Measurements from ENCODE around the gene MPO.

MPO gene

DNA sequence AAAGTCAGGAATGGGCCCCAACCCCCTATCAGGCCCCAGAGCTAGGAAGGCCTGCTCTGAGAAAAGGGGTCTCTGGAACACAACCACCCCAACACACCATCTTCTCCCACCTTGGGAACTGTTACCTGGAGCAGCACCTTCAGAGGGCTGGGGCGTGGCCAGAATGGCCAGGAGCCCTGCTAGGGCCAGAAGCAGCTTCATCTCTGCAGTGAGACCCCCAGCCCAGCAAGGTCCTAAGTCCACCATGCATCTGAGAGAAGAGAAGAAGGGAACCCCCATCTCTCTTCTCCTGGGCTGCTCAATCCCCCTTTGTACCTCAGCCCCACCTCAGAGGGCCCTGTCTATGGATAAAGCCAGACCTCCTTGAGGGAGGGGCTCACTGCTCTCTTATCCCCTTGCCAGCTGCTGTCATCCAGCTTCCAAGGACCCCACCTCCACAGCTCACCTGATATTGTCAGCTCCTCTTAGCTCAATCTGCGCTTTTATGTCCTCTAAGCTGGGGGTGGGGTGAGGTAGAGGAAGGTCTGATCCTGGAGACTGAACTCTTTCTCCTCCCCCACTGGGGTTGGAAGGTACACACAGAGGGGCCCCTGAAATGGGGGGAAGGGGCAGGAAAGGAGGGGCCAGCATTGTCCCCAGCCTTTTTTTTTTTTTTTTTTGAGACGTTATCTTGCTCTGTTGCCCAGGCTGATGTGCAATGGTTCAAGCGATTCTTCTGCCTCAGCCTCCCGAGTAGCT, at the start of gene MPO:
MPO (minus strand) TSS at position 456 of the 738 bp plus-strand sequence; CDS start at position 279, 177 bp downstream.
- DNase-seq: no peak

DNA sequence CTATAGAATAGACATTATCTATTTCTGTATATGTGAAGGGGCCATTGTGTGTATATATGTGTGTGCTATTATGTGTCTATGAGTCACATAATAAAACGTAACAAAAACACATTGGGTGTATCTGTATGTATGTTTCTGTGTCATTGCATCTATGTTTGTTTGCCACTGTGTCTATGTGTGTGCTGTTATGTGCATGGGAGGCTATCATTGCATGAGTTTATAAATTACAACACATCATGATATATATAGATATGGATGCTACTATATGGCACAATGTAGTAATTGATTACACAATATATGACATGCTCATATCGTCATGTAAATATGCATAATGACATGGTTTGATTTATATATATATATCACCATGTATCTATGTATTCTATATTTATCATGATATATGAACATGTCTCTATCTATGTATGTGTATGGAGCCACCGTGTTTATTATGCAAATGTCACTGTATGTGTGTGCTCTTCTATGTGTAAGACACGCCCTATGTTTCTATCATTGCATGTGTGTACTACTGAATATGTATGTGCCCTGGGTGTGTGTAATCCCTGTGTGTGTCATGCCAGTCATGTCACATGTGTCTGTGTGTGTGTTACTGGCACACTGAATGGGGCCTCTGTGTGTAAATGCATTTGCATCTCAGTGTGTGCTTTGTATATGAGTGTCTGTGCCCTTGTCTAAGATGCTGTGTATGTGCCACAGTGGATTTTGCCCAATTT, 49.2 kb upstream of the MPO start:
- no peak for DNase-seq

DNA sequence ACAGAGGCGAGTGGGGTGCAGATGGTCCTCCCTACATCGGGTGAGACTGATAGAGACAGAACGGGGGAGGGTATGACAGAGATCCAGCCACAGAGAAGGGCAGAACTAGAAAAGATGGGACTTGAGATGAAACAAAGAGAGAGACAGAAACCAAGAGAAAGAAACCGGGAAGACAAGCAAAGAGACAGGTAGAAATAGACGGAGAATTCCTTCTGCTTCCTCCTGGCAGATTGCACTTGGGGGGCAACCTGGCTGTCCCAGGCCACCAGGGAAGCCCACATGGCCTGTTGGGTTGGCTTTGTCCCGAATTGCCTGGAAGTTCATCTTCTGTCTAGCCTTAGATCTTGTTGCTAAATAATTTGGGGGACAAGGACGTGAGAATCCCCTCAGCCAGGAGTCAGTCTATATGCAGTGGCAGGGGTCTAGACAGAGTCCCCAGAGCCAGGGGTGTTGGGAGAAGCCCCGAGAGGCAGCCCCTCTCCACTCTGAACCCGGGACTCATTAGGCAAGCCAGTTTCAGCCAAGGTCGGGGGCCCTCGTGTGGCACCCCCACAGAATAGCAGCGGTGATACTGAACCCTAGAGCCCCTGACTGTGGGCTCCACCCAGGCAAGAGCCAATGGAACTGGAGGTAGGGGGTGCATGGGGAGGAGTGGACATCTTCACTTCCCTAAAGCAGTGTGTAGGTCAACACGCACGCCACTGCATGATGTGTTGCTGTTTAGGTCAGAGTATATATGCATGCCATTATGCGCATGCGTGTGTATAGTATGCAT, 48.5 kb upstream of the MPO start:
- DNase-seq: no peak

DNA sequence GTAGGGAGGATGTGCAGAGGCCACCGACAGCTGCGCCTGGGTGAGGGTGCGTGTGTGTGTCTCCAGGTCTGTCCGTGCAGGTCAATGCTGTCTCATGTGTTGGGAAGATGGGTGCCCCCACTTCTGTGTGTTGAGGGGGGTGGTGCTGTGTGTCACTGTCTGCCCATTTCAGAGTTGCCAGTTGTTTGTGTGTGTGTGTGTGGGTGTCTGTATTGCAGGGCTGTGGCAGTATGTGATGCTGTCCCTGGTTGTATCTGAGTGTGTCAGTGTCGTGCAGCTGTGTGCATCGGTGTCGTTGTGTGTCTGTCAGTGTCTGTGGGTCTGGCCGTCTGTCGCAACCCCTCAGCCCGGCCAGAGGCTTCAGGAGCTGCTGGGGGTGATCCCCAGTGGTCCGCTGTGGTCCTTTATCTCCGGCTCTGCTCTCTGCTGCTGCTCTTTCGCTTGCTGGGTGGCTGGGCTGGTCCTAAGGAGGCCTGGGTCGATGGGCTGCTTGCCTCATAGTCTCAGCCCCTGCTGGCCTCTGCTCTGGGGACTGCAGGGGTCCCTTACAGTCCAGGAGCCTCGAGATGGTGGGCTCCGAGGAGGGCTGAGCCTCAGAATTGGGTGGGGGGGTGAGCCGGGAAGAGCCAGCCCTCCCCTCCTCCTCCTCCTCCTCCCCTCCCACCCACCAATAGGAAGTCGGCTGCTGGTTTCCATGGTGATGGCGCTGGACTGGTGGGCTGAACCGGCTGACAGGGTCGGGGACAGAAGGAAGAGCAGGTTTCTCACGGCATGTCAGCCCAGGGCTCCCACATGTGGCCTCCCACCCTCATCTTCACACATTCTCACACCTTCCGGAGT, 47.7 kb upstream of the MPO start, which contains the start of gene TSPOAP1:
TSPOAP1 (minus strand) TSS at position 601 of the 840 bp plus-strand sequence. CDS start 875 bp downstream, outside the sequence.
- no peak for DNase-seq

GRCh38 chr17:58327363-58328194, 46.8 kb upstream of the MPO start:
- DNase-seq: no peak

DNA sequence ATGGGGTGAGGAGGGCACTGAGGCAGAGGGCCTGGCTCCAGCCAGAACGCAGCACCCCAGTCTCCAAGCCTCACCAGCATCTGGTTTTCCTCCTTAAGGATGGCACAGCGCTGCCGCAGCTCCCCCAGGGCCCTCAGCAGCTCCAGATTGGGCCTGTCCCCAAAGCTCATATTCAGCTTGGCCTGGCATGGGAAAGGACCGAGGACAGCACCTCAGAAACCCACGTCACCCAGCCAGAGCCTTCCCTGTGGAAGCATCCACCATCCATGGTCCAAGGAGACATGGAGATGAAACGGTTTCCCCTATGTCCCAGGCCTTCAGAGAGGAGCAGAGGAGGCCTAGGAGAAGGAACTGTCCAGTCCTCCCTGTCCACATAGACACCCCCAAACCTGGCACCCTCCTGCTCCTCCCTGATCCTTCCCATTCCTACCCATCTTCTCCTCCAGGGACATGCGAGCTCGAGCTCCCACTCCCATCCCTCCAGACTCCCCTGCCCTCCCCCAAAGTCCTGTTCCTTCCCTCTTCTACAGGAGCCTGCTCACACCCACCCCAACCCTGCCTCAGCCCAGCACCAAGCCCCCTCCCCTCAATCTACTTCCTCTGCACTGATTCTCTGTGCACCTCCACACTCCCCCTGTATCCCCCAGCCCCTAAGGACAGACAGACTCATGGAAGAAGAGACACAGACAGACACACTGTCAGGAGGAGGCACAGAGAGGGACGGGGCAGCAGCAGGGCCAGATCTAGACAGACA, 46.1 kb upstream of the MPO start:
- DNase-seq: no peak

- no peak for DNase-seq
Observed at GRCh38 chr17:58325976-58326468, 45.3 kb upstream of the MPO start.

DNA sequence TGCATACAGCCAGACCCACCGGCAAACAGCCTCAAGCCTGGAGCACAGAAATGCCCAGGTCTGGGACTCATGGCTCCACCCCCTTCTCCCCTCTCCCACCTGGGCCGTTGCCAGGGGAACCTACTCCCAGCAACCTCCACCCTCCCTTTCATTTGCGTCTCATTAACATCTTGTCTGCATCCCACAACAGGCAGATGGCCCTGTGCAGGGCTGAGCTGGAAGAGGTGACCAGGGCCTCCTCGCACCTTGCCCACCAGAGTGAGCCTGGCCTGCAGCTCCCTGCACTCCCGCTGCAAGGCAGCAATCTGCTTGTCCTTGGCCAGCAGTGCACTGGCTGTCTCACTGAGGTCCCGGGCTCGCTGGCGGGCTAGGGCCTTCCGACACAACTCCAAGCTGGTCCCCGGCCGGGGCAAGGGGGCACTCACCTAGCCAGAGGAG, 44.6 kb upstream of the MPO start:
- peak; percentile 35 for DNase-seq

DNA sequence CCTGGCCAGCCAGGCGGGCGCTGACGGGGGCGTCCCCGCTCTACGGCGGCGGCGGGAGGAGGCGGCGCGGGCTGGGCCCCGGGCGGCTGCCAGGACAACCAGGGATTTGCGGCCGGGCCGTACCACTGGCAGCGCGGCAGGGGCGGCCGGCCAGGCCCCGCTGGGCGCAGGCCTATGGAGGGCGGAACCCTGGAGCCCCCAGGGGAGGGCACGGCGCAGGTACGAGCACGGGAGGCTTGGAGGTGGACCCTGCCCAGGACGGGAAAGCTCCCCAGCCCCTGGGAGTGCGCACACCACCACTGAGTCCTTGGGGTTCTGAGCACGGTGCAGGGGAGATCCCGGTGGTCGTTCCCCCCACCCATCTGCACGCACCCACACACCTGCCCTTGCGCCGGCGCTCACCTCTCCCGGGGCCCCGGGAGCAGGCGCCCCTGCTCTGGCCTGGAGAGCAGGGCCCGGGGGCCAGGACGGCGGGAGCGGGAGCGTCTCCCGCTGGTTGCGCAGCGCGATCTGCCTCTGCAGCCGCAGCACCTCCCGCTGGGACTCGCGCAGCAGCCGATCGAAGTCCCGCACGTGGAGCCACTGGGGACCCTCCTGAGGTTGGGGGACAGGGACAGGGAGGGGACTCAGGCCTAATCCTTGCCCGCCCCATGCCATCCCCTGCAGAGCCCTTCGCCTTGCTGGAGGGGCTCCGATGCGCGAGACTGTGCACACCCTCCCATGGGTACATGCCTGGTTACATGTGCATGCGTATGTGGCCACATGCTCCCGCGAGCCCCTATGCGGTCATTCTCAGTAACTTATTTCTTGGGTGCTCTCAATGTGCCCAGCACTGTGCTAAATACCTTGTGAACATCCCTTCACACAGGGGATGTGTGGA, 43.9 kb upstream of the MPO start:
- DNase-seq: peak; percentile 25

DNA sequence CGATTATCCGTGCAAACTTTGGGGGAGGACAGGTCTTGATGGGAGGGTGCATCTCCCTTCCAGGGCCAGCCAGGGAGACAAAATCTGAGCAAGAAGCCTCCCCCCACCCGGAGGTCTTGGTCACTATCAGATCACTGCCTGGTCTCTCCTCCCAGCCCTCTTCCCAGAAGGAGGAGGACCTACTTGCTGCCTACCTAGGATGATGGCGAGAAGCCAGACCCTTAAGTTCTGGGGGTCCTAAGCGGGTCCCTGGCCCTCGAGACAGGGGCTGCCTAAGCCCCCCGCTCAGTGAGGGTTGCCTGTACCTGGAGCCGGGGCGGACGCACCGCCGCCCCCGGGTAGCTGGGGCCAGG, 43.3 kb upstream of the MPO start:
- no peak for DNase-seq

- no peak for DNase-seq
Observed at GRCh38 chr17:58323366-58324055, 42.8 kb upstream of the MPO start.

DNA sequence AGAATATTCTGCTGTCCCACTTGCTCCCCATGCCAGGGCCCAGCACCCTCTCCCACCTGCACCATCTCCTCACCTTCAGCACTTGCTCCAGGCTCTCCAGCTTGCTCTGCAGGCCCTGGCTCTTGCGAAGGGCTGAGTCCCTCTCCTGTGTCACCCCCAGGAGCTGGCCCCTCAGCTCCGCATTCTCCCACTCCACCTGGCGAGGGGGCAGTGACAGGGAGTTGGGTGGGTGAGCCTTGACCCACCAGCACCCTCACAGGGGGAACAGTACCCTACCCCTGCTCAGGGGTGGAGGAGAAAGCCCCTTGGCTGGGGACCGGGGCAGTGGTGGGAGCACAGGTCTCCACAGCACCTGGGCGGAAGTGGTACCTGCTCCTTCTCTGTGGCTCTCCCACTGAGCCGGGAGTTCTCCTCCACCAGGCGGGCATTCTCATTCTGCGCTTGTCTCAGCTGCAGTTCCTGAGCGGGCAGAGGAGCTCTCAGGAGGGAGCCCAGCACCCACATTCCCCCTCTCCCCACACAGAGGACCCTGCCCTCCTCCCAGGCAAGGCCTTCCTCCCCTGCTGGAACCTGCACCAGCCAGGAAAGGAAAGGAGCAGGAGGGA, 41.9 kb upstream of the MPO start:
- no peak for DNase-seq

DNA sequence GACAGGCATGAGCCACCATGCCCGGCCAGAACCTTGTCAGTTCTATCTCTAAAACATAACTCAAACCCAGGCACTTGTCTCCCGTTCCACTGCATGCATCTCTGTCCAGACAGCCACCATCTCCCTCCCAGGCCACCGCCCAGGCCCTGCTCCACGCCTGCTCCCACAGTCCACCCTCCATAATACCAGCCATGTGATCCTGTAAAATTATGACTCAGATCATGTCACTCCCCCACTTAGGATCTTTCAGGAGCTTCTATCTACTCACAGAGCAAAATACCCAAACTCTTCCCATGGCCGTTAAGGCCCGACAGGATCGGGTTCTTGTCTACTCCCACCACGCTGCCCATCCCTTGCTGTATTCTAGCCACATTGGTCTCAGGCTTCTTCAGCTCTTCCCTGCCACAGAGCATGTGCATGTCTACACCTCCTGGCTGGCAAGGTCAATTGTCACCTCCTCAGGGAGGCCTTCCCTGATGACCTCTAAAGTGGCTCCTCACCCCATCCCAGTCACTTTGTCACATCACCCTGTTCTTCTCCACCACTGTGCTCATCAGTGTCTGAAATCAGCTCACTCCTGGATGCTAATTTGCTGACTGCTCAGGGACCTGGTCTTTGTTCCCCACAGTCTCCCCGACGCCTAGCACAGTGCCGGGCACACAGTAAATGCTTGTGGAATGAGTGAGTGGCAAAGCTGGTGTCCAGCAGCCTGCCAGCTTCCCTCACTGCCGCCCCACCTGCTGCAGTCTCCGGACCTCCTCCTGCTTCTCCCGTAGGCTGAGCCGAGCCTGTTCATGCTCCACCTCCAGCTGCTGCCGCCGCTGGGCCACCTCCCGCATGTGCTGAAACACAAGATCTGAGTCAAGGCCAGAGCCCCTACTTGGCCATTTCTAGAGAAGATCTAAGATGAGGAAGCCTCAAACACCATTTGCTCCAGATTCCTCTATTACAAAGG, 41.1 kb upstream of the MPO start:
- no peak for DNase-seq

DNA sequence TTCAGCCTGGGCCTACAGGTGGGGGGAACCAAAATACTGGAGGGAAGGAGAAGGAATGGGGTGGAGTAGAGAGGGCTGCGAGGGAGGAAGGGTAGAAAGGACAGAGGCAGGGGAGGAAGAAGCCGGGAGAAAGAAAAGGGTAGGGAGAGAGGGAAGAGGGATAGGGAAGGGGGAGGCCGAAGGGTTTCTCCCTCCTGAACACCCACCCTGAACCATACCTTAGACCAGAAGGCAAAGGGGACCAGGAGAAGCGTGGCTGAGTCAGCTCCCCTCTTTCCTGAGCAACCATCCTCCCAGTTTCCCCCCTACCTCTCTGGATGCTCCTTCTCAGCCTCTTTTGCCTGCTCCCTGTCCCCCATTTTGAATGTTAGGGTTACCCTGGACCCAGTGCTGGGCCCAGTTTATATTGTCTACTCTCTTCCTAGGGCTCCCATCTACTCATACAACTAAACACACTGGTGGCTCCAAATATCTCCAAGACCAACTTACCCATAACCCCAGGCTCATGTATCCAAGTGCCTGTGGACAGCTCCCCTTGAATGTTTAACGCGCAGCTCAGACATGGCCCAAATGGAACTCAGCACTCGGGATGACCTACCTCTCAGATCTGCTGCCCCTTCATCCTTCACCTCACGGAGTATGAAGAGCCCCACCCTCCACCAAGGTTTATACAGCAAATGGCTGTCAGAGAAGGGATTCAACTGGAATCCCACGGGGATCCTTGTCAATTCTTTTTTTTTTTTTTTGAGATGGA, 40.0 kb upstream of the MPO start:
- no peak for DNase-seq

DNA sequence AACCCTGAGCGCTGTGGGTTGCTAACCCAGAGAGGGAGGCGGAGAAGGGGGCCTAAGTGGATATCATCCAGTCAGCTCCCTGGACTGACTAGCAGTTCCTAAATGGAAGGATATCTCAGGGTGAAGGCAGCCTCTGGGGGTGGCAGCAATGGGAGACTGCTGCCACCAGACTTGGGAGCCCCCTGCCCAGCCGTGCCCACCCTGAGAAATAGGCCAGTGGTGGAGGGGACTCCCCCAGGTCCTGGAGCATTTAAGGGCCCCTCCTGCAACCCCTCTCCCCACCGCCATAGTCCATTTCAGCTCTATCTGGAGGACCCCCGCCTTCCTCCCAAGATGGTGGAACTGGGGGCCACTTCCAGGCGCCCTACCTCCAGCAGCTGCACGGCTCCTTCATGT, 39.4 kb upstream of the MPO start:
- no peak for DNase-seq
